Hepatocyte (in vitro differentiated cells): Measurements from ENCODE around the gene BTG1.

Source experiments
- CTCF ChIP-seq: fragments of 200-600 bp; sonication (generic); IDR thresholded peaks from 2 replicates; pipeline ENCODE4 v1.5.1; 2016; ENCODE audit warnings: antibody characterized with exemption, mild to moderate bottlenecking; ENCODE audit not compliant: poor library complexity
- EZH2 ChIP-seq: fragments of 200-600 bp; sonication (generic); IDR thresholded peaks from 2 replicates; pipeline ENCODE4 v1.6.1; 2016; ENCODE audit warnings: antibody characterized with exemption, mild to moderate bottlenecking, borderline replicate concordance

GRCh38 chr12:92142251-92142926 lies 3.3 kb downstream of the BTG1 start:
- TF ChIP-seq CTCF (no peak), EZH2 (no peak)
